ENCODE results near the gene TUBA1C. TPM values are rescaled to one million over a fixed set of nuclear protein-coding genes. Genes with fewer than 3 reads are reported as not detected.

The TUBA1C gene
- total and polyA plus RNA-seq, 2 of the 8 experiments (the other 6 are each of a cell fraction or from before 2014, with no cell fraction given) = 504 to 3,101 TPM

DNA sequence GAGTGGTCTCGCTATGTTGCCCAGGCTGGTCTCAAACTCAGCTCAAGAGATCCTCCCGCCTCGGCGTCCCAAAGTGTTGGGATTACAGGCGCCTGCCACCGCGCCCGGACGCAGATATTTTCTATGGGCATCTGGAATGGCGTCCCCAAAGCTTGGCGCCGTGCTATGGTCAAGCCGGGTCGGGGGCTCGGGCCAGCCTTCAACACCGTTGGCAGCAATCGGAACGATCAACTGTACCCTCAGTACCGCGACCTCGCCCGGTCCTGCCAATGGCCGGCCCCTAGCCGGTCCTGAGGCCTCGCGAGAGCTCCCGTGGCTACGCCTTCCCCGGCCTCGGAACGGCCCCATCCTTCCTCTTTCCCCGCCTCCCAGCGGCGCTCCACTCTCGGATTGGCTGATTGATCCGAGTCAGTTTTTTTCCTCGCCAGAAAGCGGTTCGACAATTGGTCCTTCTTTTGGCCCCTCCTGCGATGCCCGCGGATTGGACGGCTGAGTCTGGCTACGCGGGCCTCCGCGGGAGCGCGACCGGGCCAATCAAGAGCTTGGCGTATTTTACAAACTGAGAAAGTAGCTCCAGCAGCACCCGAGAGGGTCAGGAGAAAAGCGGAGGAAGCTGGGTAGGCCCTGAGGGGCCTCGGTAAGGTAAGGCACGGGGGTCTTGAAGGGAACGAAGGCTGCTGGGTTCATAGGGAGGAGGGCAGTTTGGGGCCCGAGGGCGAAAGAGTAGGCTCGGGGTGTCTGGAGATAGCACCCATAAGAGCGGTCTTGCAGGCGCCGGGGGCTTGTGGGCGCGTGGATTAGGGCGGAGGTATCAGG, 58.0 kb downstream of the TUBA1C start, which contains the start of gene TROAP (continued):
- TF ChIP-seq CTBP2 (IDR thresholded peaks at IDR 0.05; ENCODE audit: borderline replicate concordance, insufficient read depth, insufficient read length, low read length) (no peak), SIN3A (conservative IDR thresholded peaks at IDR 0.05 in 1 of 2, IDR thresholded peaks at IDR 0.05 in 1 of 2; ENCODE audit: low read depth in 1 of 2, low read length in 2 of 2) (peak in 1 of 2 experiments; percentile 16; a peak in 1 of 4 replicates), FOSL1 (IDR thresholded peaks at IDR 0.05; ENCODE audit: insufficient read depth, low read depth, low read length) (no peak), RFX5 (IDR thresholded peaks at IDR 0.05; ENCODE audit: borderline replicate concordance, low read depth, low read length) (no peak), GABPA (IDR thresholded peaks at IDR 0.05; ENCODE audit: borderline replicate concordance, insufficient read depth, low read length) (no peak), USF2 (IDR thresholded peaks at IDR 0.05; ENCODE audit: low read length) (no peak), CBX5 (IDR thresholded peaks at IDR 0.05; ENCODE audit: low read depth, low read length) (no peak), BRCA1 (IDR thresholded peaks at IDR 0.05; ENCODE audit: low read depth, low read length) (peak; percentile 68), GTF2F1 (IDR thresholded peaks at IDR 0.05; ENCODE audit: borderline replicate concordance, low read depth, low read length) (no peak), TAF7 (optimal IDR thresholded peaks at IDR 0.05; ENCODE audit: borderline replicate concordance, low read depth, low read length) (peak; percentile 80), KDM5A (IDR thresholded peaks at IDR 0.05; ENCODE audit: low read length) (no peak; the same call in 1 of the 2 replicates), TEAD4 (IDR thresholded peaks at IDR 0.05; ENCODE audit: low read depth, low read length) (no peak), E2F6 (IDR thresholded peaks at IDR 0.05) (peak; percentile 10; the same call in 1 of the 2 replicates), SRF (IDR thresholded peaks at IDR 0.05; ENCODE audit: low read depth, low read length) (no peak)
- TF ChIP-seq, protein P1, sequence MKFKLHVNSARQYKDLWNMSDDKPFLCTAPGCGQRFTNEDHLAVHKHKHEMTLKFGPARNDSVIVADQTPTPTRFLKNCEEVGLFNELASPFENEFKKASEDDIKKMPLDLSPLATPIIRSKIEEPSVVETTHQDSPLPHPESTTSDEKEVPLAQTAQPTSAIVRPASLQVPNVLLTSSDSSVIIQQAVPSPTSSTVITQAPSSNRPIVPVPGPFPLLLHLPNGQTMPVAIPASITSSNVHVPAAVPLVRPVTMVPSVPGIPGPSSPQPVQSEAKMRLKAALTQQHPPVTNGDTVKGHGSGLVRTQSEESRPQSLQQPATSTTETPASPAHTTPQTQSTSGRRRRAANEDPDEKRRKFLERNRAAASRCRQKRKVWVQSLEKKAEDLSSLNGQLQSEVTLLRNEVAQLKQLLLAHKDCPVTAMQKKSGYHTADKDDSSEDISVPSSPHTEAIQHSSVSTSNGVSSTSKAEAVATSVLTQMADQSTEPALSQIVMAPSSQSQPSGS (IDR thresholded peaks at IDR 0.05; ENCODE audit: low read length) = 0 out of 2 replicates have a peak, but pooled peaks have one; percentile 16
- TF ChIP-seq, protein P2, sequence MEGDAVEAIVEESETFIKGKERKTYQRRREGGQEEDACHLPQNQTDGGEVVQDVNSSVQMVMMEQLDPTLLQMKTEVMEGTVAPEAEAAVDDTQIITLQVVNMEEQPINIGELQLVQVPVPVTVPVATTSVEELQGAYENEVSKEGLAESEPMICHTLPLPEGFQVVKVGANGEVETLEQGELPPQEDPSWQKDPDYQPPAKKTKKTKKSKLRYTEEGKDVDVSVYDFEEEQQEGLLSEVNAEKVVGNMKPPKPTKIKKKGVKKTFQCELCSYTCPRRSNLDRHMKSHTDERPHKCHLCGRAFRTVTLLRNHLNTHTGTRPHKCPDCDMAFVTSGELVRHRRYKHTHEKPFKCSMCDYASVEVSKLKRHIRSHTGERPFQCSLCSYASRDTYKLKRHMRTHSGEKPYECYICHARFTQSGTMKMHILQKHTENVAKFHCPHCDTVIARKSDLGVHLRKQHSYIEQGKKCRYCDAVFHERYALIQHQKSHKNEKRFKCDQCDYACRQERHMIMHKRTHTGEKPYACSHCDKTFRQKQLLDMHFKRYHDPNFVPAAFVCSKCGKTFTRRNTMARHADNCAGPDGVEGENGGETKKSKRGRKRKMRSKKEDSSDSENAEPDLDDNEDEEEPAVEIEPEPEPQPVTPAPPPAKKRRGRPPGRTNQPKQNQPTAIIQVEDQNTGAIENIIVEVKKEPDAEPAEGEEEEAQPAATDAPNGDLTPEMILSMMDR (IDR thresholded peaks at IDR 0.05; ENCODE audit: control extremely low read depth in 1 of 3, insufficient read depth in 1 of 3, low read depth in 1 of 3, low read length in 3 of 3) = no peak

Measured in H1 (cell line).